Activated T-cell treated with anti-CD3 and anti-CD28 coated beads, Interleukin-2, amount 50 U/mL, for 1 hour (primary cell): ENCODE data around the gene APOL1.
"Not testable (repeated sequence)": the region's sequence is repeated elsewhere in the genome, so short reads cannot be mapped to it uniquely, and the experiment has no call there.

ENCODE experiments used
- DNase-seq: peaks from one replicate; pipeline ENCODE4 v3.0.0-alpha.2; 2020

Gene APOL1, protein sequence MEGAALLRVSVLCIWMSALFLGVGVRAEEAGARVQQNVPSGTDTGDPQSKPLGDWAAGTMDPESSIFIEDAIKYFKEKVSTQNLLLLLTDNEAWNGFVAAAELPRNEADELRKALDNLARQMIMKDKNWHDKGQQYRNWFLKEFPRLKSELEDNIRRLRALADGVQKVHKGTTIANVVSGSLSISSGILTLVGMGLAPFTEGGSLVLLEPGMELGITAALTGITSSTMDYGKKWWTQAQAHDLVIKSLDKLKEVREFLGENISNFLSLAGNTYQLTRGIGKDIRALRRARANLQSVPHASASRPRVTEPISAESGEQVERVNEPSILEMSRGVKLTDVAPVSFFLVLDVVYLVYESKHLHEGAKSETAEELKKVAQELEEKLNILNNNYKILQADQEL

DNA sequence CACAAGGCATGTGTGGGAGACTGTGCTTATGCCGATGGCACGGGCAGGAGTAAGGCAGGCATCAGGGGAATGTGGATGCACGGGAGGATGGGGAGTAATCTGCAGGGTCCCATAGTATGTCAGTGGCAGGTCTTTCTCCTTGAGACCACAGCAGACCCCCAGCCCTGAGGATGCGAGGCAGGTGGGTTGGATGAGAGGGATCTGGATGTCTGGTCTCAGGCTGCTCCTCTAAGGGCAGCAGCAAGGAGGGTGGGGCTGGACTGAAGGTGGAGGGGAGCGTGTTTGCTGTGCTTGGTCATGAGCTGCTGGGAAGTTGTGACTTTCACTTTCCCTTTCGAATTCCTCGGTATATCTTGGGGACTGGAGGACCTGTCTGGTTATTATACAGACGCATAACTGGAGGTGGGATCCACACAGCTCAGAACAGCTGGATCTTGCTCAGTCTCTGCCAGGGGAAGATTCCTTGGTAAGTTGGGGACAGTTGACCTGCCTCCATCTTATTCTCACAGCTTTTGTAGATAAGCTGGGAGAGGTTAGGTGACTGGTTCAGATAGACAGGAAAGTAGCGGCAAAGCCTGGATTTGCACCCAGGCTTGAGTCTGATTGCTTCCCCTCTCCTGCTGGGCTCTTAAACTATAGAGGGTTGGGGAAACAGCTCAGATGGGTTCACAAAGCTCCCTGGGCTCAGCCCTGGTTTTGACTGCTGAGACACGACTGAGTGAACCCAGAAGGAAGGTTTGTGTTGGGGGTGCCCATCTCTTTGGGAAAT is at the start of gene APOL1:
TSS of gene APOL1 (plus strand) at position 380 of the 769 bp plus-strand sequence. CDS start 1,823 bp downstream, outside the sequence.
- peak; percentile 46 for DNase-seq

DNA sequence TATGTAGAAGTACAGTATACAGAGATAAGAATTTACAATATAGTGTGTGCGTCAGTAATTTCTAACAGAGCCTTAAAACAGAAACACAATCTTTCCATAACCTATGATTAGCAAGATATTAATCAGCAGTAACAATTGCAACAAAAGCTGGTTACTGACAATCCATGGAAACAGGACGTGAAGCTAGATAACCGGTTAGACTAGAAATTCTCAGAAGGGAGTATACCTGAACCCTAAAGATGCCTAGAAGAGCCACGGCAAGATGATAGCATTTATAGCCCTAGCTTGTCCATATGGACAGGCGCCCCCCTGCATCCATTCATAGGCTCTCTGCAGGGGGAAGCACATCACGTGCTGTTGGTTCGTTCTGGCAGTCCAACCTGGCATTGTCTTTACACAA is 49.5 kb upstream of the APOL1 start:
- not testable (repeated sequence) for DNase-seq

DNA sequence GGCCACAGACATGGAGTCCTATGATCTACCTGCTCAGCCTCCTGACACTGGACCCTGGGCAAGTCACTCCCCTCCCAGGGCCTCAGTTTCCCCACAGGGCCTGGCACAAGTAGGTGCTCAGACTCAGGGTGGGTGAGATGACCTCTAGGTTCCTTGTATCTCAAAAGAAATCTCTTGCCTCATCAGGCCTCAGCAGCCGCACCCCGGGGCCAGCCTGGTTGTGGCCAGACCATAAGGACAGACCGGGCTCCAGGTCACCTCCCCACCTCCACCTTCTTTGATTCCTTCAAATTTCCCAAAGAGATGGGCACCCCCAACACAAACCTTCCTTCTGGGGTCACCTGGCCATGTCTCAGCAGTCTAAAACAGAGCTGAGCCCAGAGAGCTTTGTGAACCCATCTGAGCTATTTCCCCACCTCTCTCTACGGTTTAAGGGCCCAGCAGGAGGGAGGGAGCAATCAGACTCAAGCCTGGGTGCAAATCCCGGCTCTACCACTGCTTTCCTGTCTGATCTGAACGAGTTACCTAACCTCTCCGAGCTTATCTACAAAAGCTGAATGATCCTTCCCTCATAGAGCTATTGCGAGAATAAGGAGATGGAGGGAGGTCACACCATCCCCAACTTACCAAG is 48.8 kb upstream of the APOL1 start:
- DNase-seq = no peak

DNA sequence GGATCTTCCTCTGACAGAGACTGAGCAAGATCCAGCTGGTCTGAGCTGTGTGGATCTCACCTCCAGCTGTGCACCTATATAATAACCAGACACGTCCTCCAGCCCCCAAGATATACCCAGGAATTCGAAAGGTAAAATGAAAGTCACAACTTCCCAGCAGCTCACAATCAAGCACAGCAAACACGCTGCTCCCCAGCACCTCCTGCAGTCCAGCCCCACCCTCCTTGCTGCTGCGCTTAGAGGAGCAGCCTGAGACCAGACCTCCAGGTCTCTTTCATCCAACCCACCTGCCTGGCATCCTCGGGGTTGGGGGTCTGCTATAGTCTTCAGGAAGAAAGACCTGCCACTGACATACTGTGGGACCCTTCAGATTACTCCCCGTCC is 48.3 kb upstream of the APOL1 start:
- no peak for DNase-seq

DNA sequence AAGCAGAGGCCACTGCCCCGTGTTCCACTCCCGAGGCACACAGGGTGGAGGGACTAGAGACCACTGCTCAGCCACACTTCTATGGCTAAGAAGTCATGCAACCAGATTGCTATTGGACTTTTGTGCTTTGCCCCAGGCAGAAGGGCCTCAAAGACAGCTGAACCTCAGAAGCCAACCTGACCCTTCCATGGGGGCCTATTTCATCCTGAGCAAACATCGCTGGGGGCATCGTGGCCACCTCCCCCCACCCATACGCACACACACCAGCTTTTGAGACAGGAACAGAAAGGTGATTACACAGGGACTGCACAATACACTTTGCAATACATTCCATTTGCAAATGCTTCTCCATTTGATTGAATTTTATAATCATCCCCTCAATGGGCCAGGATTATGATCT is 47.4 kb upstream of the APOL1 start:
- not testable (repeated sequence) for DNase-seq

DNA sequence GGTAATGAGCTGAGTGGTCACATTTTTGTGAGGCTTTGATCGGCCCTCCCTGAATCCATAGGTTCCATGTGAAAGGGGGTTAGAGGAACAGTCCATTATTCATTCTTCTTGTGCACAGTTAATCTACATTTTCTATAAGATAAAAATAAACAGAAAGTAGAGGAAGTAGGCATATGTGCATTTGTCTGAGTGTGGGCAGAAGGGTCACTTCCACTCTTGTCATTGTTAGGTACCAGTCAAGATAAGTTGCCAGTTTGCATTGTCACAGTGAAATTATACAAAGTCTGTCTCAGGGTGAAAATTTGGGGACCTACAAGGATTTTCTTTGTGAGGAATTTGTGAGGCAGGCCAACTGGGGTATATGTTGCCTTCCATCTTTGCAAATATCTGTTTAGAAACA is 46.7 kb upstream of the APOL1 start:
- DNase-seq = no peak

DNA sequence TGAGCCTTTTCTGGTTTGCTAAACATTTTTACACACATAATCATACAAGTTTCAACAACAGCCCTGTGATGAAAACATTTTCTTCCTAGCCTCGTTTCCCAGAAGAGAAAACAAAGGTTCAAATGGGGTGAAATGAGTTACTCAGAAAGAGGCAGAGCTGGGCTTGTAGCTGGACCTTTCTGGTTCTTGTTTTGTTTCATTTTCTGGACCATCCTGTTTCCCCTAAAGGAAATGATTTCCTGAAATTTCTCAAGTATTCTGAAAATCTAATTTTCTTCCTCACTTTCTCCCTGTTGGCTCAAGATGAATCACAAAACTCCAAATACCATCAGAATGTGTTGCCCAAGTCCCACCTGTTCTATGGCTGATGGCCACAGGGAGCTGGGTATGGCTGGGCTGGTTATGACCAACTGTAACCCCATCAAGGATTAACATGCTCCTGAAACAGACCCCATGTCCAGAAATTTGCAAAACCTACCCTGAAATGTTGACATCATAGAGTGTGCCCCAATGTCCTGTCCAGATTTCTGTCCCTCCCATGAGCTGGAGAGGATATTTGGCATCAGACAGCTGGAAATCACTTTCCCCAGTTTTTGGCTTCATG is 44.7 kb upstream of the APOL1 start:
- DNase-seq = no peak

DNA sequence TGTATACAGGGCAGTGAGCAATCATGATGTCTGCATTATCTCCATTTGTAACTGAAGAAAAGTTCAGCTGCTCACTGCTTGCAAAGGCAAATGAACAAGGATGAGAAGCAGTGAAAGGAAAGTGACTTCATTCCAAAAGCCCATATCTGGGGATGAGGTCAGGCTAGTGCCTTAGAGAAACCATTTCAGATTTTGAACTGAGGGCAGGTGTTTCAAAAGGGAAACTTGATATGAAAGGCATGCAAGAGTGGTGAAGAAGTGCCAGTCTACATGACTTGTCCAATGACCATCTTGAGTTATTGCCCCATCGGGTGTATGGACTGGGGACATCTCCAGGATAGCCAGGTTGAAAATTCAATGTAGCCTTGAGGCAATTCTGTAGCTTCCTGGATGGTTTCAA is 44.0 kb upstream of the APOL1 start:
- DNase-seq = no peak

DNA sequence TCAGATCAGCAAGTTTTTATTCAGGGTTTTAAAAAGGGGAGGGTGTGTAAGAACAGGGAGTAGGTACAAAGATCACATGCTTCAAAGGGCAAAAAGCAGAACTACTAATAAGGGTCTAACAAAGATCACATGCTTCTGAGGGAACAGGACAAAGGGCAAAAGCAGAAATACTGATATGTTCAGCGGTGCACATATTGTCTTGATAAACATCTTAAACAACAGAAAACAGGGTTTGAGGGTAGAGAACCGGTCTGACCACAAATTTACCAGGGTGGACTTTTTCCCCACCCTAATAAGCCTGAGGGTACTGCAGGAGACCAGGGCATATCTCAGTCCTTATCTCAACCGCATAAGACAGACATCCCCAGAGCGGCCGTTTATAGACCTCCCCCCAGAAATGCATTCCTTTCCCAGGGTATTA is 43.4 kb upstream of the APOL1 start:
- DNase-seq = not testable (repeated sequence)

DNA sequence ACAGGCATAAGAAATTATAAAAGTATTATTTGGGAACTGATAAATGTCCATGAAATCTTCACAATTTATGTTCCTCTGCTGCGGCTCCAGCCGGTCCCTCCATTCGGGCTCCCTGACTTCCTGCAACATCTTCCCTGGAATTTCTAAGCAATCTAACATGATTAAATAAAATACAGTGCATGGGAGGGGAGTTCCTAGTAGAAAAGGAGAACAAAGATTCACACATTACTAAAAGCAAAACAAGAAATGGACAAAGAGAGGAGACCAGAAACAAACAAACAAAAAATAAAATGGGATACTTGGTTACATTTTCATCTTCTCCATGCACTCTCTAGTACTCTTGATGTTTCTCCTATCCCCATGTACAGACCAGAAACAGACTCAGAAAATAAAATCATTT is 42.7 kb upstream of the APOL1 start:
- DNase-seq = no peak

DNA sequence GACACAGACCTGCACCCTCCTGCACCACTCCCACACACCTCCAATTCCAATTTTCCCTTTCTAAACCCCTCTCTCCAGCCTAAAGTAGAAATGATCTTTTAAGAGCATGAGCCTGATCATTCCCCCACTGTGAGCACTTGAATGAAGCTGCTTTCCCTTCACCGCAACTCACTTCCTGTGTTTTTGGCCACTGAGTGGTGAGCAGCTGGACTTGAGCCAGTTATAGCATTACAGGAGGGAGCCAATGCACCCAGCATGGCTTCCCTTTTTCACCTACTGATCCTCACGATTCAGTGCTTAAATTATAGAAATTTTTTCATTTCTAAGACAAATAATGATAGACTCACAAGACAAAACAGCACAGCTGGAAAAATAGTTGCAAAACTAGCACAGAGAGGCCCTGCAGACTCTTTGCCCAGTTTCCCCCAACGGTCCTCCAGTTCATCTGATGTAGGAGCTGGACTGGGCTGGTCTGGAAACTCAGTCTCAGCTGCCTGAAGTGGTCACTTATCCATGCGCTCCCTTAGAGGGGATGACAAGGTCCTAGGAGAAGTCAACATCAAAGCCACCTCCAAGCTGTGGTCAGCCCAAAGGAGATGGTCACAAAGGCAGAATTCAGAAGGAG is 41.6 kb upstream of the APOL1 start:
- no peak for DNase-seq

DNA sequence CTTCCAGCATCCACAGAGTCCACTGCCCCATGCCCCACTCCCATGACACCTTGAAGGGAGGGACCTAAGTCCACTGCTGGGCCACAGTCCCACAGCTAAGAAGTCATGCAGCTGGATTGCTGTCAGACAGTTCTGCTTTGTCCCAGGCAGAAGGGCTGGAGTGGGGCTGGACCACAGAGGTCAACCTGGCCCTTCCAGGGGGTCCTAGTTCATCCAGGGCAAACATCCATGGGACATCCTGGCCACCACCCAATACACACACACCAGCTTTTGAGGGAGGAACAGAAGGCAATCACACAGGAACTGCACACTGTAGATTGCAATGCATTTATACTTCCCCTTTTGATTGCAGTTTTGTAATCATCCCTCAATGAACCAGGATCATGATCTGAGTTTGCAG is 40.0 kb upstream of the APOL1 start:
- no peak for DNase-seq

DNA sequence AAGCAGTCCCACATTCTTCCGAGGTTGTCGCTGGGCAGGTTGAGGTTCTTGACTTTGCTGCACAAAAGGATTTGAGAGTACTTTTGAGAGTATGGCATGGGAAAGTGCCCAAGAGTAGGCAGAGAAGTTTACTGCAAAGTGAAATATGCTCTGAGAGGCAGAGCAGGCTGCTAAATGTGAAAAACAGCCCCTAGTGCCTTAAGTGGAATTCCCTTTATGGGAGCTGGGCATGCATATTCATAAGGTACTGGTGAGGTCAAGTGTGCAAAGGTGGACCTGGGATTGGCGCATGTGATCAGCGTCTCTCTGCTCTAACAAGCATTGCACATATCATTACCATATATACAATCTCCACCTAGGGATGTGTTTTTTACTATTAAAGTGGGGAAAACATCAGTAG is 39.3 kb upstream of the APOL1 start:
- no peak for DNase-seq

DNA sequence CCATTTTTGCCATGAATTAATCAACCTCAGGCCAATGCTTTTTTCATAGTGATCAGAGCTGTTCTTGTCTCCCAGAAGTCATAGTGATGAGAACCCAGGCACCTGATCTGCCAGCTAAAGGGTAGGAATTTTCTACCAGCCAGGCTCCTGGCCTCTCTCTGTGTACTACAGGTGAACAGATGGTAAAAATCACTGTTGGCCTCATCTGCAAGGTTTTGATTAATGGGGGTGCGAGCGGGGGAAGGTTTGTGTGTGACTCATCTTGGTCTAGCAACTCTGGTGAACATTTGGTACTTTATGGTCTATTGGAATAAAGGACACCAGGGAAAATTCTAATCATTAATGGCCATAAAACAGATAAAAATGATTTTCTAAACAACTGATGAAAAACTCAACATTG is 37.0 kb upstream of the APOL1 start:
- no peak for DNase-seq

DNA sequence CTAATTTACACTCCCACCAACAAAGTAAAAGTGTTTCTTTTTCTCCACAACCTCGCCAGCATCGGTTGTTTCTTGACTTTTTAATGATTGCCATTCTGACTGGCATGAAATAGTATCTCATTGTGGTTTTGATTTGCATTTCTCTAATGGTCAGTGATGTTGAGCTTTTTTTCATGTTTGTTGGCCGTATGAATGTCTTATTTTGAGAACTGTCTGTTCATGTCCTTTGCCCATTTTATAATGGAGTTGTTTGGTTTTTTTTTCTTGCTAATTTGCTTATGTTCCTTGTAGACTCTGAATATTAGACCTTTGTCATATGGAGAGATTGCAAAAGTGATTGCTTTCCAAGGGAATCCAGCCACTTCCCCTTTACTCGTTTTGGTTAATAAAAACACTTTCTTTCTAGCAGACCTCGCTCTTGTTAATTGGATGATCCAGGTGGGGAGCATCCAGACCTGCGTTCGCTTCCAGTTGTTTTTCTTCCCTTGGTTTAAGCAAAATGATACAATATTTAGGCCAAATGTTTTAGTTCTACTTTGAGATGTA is 34.2 kb upstream of the APOL1 start:
- DNase-seq = no peak

DNA sequence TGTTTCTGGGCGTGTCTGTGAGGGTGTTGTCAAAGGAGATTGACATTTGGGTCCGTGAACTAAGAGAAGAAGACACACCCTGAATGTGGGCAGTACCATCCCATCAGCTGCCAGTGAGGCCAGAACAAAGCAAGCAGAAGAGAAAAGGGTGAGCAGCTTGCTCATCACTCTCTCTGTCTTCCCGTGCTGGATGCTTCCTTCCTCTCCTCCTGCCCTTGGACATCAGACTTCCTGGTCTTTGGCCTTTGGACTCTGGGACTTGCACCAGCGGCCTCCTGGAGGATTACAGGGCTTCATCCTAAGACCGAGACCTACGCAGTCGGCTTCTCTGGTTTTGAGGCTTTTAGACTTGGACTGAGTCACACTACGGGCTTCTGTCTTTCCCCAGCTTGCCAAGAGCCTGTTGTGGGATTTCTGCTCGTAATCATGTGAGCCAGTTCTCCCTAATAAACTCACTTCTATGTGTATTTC is 32.4 kb upstream of the APOL1 start:
- no peak for DNase-seq

DNA sequence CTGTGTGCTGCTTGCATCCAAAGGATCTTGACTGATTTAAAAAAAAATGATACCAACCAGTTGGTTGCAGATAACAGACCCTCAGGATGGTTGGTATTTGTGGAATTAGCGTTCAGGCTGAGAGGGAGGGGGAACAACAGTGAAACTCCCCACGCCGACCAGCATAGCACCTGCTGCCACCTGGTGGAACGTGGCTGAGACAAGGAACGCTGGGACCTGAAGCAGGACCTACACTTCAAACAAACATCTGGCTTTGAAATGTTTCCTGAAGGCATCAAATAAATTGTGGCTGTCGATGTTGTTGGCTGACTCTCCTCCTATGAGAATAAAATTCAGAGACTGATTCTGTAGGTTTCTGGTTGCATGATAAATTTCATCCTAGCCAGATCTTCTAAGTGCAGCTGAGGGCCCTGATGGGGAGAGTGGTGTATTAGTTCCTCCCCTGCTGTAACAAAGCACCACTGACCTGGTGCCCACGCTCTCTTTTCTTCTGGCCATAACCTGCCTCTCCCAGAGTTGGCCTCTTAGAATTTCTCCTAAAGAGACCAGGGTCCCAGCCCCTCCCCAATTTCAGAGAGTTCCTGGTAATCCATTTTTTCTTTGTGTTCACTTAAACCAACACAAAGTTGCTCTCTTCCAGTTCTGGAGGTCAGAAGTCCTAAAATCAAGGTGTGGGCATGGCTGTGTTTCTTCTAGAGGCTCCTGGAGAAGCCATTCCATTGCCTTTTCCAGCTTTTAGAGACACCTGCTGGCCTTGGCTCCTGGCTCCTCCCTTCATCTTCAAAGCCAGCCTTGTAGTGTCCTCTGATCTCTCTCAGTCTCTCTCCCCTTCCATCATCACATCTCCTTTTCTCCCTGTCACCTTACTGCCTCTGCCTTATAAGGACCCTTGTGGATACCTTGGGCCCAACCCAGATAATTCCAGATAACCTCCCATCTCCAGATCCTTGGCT is 30.9 kb upstream of the APOL1 start:
- DNase-seq = peak; percentile 63

DNA sequence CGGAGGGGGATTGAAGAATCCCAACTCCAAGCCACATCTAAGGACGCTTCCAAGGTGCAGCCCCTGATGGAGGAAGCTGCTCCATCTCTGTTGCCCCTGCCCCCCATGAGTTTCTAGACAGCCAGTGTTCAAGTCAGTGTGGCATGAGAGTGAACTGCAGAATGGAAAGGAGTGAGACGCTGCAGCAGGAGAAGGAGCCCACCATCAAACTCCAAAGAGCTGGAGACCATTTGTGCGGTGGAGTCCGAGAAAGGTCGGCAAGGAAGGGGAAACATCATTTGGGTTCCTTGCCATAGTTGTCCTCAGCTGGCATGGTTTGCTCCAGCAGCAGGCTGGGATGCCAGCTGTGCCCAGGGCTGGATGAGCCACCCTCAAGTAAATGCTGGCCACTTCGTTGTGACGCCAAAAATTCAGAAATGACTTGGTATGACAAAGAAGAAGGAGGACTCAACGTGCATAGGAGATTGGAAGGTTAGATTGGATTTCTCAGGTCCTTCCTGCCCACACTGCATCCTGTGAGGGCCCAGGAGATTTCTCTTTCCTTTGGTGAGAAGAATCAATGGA is 30.0 kb upstream of the APOL1 start:
- no peak for DNase-seq

DNA sequence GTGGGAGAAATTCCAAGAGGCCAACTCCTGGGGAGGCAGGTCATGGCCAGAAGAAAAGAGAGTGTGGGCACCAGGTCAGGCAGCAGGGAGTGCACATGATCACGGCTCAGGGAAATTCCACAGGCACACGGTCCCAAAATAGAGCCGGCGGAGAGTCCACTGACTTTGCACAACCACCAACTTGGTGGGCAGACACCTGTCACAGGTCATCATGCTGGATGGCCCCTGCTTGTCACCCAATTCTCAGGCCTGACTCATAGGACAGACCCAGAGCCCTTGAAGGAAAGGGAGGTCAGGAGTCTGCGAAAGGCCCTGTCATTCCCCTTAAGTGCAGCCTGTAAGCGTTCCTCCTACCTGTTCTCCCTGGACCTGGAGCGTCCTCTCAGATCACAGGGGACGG is 29.4 kb upstream of the APOL1 start:
- no peak for DNase-seq

DNA sequence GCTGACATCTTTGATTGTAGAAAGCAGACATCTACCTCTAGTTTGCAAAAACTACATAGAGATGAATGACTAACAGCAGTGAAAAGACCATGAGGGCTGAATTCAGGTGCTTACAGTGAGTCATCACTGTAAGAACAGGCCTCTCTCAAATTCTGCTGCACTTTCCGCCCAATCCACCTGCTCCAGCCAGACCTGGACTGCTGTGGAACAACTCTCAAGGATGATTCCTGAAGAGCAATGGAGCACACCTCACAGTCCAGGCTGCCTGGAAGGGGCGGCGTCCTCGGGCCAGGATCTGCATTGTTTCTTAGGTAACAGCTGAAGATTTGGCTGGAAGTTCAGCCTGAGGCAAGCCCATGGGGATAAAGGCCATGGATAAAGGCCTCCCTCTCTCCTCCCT is 28.7 kb upstream of the APOL1 start:
- no peak for DNase-seq

DNA sequence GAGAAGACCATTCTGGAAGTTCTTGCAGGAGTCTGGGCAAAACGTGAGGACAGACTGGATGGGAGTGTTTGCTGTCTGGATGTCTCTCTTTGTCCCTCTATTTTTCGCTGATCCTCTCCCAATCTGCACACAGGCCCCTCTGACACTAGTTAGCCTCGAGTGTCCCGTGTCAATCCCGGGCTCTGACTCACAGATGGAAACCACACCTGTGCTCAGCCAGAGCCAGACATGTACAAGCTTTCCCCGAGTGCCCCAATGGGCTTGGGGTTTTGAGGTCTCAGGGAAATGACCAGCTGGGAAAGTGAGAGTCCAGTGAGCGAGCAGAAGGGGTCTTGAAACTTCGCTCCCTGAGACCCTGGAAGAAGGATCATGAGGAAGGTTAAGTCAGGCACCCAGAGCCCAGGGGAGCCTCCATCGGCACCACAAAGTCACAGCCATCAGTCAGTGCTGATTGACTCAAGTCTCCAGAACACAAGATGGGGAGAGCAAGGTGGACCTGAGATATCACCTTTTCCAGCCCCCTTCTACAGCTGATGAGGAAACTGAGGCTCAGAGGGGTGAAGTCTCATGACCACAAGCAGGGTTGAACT is 27.5 kb upstream of the APOL1 start:
- DNase-seq = no peak
